ENCODE data around the gene RHOJ.

The RHOJ gene

GRCh38 chr14:63193236-63193635 lies 11.0 kb upstream of the RHOJ start:
- TF ChIP-seq ZFX (IDR thresholded peaks at IDR 0.05; ENCODE audit: borderline replicate concordance) (no peak), CTCF (IDR thresholded peaks at IDR 0.05) (no peak)
- H3K27ac ChIP-seq = no peak overlapping the region

- no peak overlapping the region for H3K27ac ChIP-seq
- TF ChIP-seq CTCF (IDR thresholded peaks at IDR 0.05) = no peak
- TF ChIP-seq ZFX (IDR thresholded peaks at IDR 0.05; ENCODE audit: borderline replicate concordance) = no peak
Measured at GRCh38 chr14:63200035-63200740, 4.1 kb upstream of the RHOJ start.

- H3K27ac ChIP-seq = no peak overlapping the region
- TF ChIP-seq ZFX (IDR thresholded peaks at IDR 0.05; ENCODE audit: borderline replicate concordance) (no peak), CTCF (IDR thresholded peaks at IDR 0.05) (no peak)
Measured at GRCh38 chr14:63200767-63201166, 3.5 kb upstream of the RHOJ start.

DNA sequence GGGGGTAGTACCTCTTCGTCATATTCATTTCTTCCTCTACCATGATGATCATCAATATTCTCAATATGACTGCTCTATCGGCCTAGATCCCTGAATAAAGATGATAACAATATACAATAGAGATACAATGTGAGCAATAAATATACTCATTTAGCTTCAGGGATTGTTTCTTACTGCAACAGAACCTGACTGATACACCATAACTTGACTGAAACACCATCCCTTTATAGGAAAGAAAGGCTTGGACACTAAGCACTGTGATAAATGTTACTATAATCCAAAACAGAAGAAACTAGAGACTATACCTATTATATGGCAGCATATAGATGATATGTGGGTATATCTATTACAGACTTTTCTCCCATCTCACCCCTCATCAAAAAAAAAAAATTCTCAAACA lies 1.2 kb upstream of the RHOJ start:
- no peak for TF ChIP-seq CTCF (IDR thresholded peaks at IDR 0.05)
- no peak for TF ChIP-seq ZFX (IDR thresholded peaks at IDR 0.05; ENCODE audit: borderline replicate concordance)
- no peak overlapping the region for H3K27ac ChIP-seq

- TF ChIP-seq ZFX (IDR thresholded peaks at IDR 0.05; ENCODE audit: borderline replicate concordance) (no peak), CTCF (IDR thresholded peaks at IDR 0.05) (no peak)
- H3K27ac ChIP-seq = no peak overlapping the region
Measured at GRCh38 chr14:63203618-63204406, 431 bp upstream of the RHOJ start.

DNA sequence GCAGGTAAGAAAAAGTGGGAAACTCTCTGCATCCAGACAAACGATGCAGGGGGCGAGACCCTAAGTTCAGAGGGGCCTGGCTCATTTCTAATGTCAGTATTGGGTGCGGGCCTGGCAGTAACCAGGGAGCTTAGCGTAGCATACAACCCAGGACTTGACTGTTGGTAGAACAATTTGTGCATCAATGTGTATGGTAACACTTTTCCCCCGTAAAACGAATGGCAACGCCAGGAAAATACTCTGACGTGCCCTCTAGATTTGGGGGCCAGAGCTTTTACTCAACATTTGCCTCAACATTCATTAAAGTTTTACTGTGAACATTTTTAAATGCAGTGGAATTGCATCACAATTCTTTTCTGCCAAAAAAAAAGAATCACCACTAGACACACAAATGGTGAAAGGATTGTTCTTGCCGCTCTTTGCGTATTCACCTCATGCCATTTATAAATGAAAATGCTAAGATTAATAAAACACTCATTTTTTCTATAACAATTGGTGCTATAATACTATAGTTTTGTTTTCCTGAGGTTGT lies 867 bp downstream of the RHOJ start:
- H3K27ac ChIP-seq = no peak overlapping the region

More for the DNA sequence above, 867 bp downstream of the RHOJ start:
- TF ChIP-seq CTCF (IDR thresholded peaks at IDR 0.05) (no peak), ZFX (IDR thresholded peaks at IDR 0.05; ENCODE audit: borderline replicate concordance) (no peak)
